Measurements from ENCODE around the gene PYGL.
"Not testable (repeated sequence)": the region's sequence is repeated elsewhere in the genome, so short reads cannot be mapped to it uniquely, and the experiment has no call there.

PYGL gene

GRCh38 chr14:50943943-50944646, at the start of gene PYGL:
PYGL (minus strand) TSS chr14:50944483; CDS start chr14:50944403, 80 bp downstream.
- in situ Hi-C loops (cut with HindIII; ENCODE audit: low sequenced_read_pairs), result no loop called here

- in situ Hi-C loops (cut with HindIII; ENCODE audit: low sequenced_read_pairs), result no loop called here
Observed at GRCh38 chr14:50985859-50986331, 41.6 kb upstream of the PYGL start.

GRCh38 chr14:50985124-50985858, 41.0 kb upstream of the PYGL start:
- in situ Hi-C loops (cut with HindIII; ENCODE audit: low sequenced_read_pairs), result no loop called here

- in situ Hi-C loops (cut with HindIII; ENCODE audit: low sequenced_read_pairs), result no loop called here
Observed at GRCh38 chr14:50984036-50984710, 39.9 kb upstream of the PYGL start.

GRCh38 chr14:50979941-50980850, 35.9 kb upstream of the PYGL start:
- in situ Hi-C loops (cut with HindIII; ENCODE audit: low sequenced_read_pairs), result no loop called here

GRCh38 chr14:50978888-50979287, 34.6 kb upstream of the PYGL start:
- in situ Hi-C loops (cut with HindIII; ENCODE audit: low sequenced_read_pairs), result no loop called here

- in situ Hi-C loops (cut with HindIII; ENCODE audit: low sequenced_read_pairs), result no loop called here
Observed at GRCh38 chr14:50978529-50978871, 34.2 kb upstream of the PYGL start.

- in situ Hi-C loops (cut with HindIII; ENCODE audit: low sequenced_read_pairs), result no loop called here
Observed at GRCh38 chr14:50977863-50978528, 33.7 kb upstream of the PYGL start.

- in situ Hi-C loops (cut with HindIII; ENCODE audit: low sequenced_read_pairs), result no loop called here
Observed at GRCh38 chr14:50974118-50974517, 29.8 kb upstream of the PYGL start.

GRCh38 chr14:50972734-50973133, 28.5 kb upstream of the PYGL start:
- in situ Hi-C loops (cut with HindIII; ENCODE audit: low sequenced_read_pairs), result no loop called here

GRCh38 chr14:50970886-50971781, 26.9 kb upstream of the PYGL start:
- in situ Hi-C loops (cut with HindIII; ENCODE audit: low sequenced_read_pairs), result no loop called here

GRCh38 chr14:50967790-50968189, 23.5 kb upstream of the PYGL start:
- in situ Hi-C loops (cut with HindIII; ENCODE audit: low sequenced_read_pairs), result no loop called here

GRCh38 chr14:50967103-50967502, 22.8 kb upstream of the PYGL start:
- in situ Hi-C loops (cut with HindIII; ENCODE audit: low sequenced_read_pairs), result no loop called here

GRCh38 chr14:50964683-50965390, 20.6 kb upstream of the PYGL start:
- in situ Hi-C loops (cut with HindIII; ENCODE audit: low sequenced_read_pairs), result no loop called here

- in situ Hi-C loops (cut with HindIII; ENCODE audit: low sequenced_read_pairs), result no loop called here
Observed at GRCh38 chr14:50963919-50964318, 19.6 kb upstream of the PYGL start.

- in situ Hi-C loops (cut with HindIII; ENCODE audit: low sequenced_read_pairs), result no loop called here
Observed at GRCh38 chr14:50961605-50962221, 17.4 kb upstream of the PYGL start.

- in situ Hi-C loops (cut with HindIII; ENCODE audit: low sequenced_read_pairs), result no loop called here
Observed at GRCh38 chr14:50957296-50957695, 13.0 kb upstream of the PYGL start.

- in situ Hi-C loops (cut with HindIII; ENCODE audit: low sequenced_read_pairs), result not testable (repeated sequence)
Observed at GRCh38 chr14:50956421-50956820, 12.1 kb upstream of the PYGL start.

Measured in DLD1 (cell line).